Urinary bladder (tissue), 4 donors: ENCODE data around the gene KCNMB1. TPM values are rescaled to one million over a fixed set of nuclear protein-coding genes. Genes with fewer than 3 reads are reported as not detected.

Source experiments
- DNase-seq: peaks from one replicate; pipeline ENCODE4 v3.0.0-alpha.2; 2015; ENCODE audit errors: extremely low spot score
- H3K27ac ChIP-seq: one replicate; pipeline ENCODE4 v1.5.1; 2013; ENCODE audit warnings: low read depth, mild to moderate bottlenecking, moderate library complexity
- H3K36me3 ChIP-seq: one replicate; pipeline ENCODE4 v1.6.1; 2013; ENCODE audit warnings: mild to moderate bottlenecking, moderate library complexity; ENCODE audit not compliant: insufficient read depth
- H3K4me1 ChIP-seq: one replicate; pipeline ENCODE4 v1.6.1; 2013; ENCODE audit warnings: mild to moderate bottlenecking, moderate library complexity; ENCODE audit not compliant: insufficient read depth
- H3K4me3 ChIP-seq: one replicate; pipeline ENCODE4 v1.5.1; 2013; ENCODE audit warnings: low read depth, low read length
- WGBS: extraction: QIAGEN DNeasy Blood & Tissue Kit; methylation state at CpG from one replicate; pipeline ENCODE4 v1.1.7; 2013; 5-methylcytosine and 5-hydroxymethylcytosine counted together
- polyA plus RNA-seq: library from polyadenylated mRNA; stranded (reverse); fragments of 200-250 nt; gene quantifications from one replicate; pipeline ENCODE4 v1.2.3, GENCODE V29; 2013
- total RNA-seq: library from RNA; depleted of rRNA; stranded (reverse); fragments of >200 nt; gene quantifications from one replicate; pipeline ENCODE4 v1.2.3, GENCODE V29; 2014
- donor health status: healthy with polysubstance abuse.
- donor health status: healthy.

KCNMB1 gene
- total and polyA plus RNA-seq, 2 donors = 10.8 to 82.8 TPM

DNA sequence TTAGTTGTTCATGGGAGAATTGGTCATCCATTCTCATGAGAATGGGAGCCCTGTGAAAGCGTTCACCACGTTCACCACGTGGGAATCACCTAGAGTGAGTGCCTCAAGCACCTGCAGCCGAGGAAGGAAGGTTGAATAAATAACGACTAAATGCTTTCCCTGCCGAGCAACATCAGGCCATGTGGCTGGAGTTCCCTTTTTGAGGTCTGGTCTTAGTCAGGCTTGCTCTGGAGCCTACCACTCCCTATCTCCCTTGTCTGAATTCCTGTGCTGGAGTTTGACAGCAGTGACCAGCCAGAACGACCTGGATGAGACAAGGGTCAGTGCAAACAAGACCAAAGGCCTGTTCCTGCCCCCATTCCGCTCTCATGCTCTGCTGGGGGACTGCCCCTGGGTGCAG is 28.5 kb downstream of the KCNMB1 start:
- Histone ChIP-seq H3K4me1 (no peaks in the 10 kb centered on the region), H3K4me3 (no peak overlapping the region), H3K27ac (no peak overlapping the region), H3K36me3 (no peaks in the 10 kb centered on the region)
- no peak for DNase-seq
- 79% methylated on average over 8 of the region's 8 CpGs for WGBS

DNA sequence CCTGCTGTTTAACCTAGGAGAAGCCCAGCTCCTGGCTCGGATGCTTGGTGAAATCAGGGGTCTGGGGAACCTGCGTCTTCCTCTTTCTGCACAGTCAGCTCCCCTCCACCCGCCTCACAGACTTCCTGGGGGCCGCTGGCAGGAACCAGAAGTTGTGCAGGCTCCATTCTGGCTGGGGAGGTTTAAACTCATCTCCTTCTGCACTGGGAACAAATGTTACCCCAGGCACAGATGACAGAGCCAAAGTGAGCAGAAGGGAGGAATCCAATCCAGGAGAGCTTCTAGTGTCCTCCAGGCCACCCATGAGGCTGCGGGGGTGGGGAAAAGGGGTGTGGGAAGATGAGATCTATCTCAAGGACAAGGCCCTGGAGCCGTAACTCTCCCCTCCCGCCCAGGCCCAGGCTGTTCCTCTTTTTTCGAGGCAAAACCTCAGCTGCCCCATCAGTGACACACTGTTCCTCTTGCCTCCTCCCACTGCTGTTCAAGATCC is 31.2 kb downstream of the KCNMB1 start:
- Histone ChIP-seq H3K36me3 (no peaks in the 10 kb centered on the region), H3K4me3 (no peak overlapping the region), H3K4me1 (no peaks in the 10 kb centered on the region), H3K27ac (no peak overlapping the region)
- DNase-seq = no peak
- WGBS = 63% methylated on average over 8 of the region's 8 CpGs

DNA sequence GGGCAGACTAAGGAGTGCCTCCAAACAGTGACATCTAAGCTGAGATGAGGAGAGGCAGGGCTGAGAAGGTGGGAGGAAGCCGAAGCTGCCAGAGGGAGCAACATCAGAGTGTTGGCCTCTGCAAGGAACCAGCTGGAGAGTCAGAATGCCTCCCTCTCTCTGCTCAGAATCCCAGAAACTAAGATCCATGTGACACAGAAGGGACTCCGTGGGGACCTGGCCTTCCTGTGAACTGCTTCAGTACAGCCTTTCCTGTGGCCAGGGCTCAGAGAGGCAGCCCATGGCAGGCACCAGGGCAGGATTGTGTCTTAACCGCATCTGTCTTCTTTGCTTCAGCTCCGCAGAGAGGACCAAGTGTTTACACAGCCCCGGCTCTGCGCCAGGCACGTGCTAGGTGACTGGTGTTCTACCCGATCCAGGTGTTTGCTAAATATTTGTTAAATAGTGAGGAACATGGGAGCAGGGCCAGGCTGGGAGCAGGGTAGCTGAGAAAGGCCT is 33.5 kb downstream of the KCNMB1 start:
- Histone ChIP-seq H3K27ac (no peak overlapping the region), H3K36me3 (no peaks in the 10 kb centered on the region), H3K4me1 (no peaks in the 10 kb centered on the region), H3K4me3 (no peak overlapping the region)
- 57% methylated on average over 8 of the region's 8 CpGs for WGBS
- no peak for DNase-seq

DNA sequence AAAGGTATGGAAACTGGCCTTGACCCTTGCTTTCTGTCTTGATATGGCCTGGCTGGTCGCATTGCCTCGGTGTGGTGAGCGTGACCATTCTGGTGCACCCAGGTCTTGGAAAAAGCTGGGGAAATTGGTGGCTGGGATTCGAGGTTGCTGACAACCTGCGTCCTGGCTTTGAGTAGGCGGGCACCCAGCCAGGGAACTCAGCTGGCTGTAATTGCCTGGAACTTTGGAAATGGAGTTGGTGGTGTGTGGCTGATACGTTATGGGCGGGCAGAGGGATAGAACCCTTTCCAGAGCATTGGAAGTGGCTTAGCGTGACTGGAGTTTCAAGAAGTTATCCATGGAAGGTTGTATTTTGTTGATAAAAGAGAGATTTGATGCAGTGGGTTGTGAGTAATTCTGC is 35.2 kb downstream of the KCNMB1 start:
- Histone ChIP-seq H3K36me3 (no peaks in the 10 kb centered on the region), H3K4me1 (no peaks in the 10 kb centered on the region), H3K27ac (no peak overlapping the region), H3K4me3 (no peak overlapping the region)
- WGBS = 79% methylated on average over 9 of the region's 9 CpGs
- DNase-seq = no peak

DNA sequence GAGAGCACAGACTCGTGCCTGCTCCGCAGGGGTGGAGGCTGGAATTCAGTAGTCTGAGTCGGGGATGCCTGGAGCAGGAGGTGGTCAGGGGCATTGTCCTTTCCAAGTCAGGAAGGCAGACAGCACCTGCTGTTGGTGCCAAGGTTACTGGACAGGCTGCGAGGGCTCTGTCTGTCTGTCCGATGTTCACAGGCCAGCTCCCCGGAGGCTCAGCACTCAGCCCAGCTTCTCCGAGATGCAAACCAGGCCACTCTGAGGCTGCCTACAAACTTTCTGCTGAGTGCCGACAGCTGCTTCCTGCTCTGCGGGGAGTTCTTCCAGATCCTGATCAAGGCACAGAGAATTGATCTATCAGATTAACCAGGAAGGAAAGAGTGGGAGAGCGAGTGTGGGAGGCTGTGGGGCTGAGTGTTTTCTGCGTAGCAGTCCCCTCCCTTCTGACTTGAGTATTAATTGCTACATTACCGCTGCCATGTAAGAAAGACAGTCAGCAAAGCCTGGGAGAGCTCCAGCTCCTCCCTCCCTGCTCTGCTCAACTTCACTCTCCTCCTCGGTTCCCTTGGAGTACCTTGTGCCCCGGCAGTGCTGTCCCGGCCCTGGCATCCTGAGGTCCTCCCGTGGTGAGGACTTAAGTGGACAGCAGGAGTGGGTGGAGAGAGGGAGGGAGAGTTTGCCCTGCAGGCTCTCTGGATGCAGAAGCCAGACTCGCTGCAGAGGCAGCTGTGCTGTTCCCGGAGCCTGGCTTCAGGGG is 36.0 kb downstream of the KCNMB1 start:
- no peaks in the 10 kb centered on the region for H3K4me1 ChIP-seq
- no peaks in the 10 kb centered on the region for H3K36me3 ChIP-seq
- no peak overlapping the region for H3K4me3 ChIP-seq
- 30% methylated on average over 18 of the region's 18 CpGs for WGBS
- H3K27ac ChIP-seq = no peak overlapping the region
- DNase-seq = peak; percentile 28

DNA sequence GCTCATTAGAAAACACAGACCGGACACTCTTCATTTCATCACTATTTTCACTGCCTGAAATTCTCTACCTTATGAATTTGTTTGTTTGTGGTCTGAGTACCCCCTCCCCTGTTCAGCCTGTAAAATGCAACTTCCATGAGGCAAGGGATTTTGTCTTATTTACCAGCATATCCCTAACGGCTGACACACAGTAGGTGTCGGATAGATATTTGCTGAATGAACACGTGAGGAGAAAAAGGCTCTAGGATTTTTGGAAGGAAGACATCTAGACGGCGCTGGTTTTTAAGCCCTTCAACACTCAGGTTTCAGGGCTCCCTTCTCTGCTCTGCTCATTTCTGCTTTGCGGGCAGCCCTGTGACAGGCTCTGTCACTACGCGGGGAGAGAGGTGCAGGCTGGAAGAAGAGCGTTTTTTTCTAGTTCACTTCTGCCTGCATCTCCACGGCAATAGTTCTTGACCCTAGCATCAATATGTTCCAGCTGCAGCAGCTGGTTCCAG is 41.0 kb downstream of the KCNMB1 start:
- H3K4me1 ChIP-seq = no peaks in the 10 kb centered on the region
- no peak for DNase-seq
- no peak overlapping the region for H3K27ac ChIP-seq
- no peak overlapping the region for H3K4me3 ChIP-seq
- 31% methylated on average over 11 of the region's 11 CpGs for WGBS
- no peaks in the 10 kb centered on the region for H3K36me3 ChIP-seq

DNA sequence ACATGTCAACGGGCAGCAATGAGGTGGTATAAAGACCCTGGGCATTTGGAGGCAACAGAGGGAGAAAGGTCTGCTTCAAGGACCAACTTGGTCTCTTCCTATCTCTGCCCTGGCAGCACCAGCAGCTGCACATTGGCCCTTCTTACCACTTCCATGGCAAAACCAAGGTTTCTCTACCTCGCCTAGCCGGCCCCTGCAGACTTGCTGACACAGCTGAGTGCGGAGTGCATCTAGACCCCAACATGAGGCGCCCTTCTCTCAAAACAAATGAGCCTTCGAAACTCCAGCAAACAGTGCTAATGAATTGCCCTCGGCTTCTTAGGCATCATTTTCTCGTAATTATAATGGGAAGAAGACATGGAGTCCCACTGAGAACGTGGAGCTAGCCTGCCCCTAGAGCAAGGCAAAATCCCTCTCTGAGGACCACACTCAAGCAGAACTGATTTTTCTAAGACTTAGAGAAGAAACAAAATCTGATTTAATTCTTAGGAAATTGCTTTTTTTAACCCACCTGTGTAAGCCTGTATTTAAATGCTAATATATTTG is 42.1 kb downstream of the KCNMB1 start:
- Histone ChIP-seq H3K36me3 (no peaks in the 10 kb centered on the region), H3K4me1 (no peaks in the 10 kb centered on the region), H3K4me3 (no peak overlapping the region), H3K27ac (no peak overlapping the region)
- WGBS = 94% methylated on average over 9 of the region's 9 CpGs
- no peak for DNase-seq

DNA sequence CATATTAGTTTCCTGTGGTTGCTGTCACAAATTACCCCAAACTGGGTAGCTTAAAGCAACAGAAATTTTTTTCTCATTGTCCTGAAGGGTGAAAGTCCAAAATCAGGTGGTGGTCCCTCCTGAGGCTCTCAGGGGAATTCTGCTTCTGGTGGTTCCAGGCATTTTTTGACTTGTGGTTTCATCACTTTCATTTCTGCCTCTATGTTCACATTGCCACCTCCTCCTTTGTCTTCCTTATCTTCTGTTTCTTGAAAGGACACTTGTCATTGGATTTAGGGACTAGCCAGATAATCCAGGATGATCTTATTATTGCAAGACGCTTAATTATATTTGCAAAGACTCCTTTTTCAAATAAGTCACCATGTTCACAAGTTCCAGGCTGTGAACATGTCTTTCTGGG is 43.2 kb downstream of the KCNMB1 start:
- DNase-seq = no peak
- H3K4me3 ChIP-seq = no peak overlapping the region
- WGBS = 97% methylated on average over 1 of the region's 1 CpG

DNA sequence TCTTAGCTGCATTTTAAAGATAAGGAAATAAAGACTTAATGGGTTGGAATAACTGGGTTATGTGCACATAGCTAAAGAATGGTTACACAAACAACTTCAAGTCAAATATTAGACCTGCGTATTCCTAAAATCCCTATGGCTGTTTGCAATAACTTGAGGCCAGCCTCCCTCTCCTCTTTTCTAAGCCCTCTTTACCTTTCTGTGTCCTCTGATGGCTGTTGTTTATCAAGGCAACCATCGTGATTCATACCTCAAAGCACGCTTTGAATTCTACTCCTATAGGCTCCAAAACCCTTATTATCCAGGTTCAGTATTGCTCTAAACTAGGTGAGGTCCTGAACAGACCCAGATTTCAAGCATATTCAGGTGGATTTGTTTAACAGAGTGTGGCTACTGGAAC is 46.0 kb downstream of the KCNMB1 start:
- no peaks in the 10 kb centered on the region for H3K36me3 ChIP-seq
- 87% methylated on average over 3 of the region's 3 CpGs for WGBS
- H3K4me3 ChIP-seq = no peak overlapping the region
- H3K27ac ChIP-seq = no peak overlapping the region
- no peak for DNase-seq
- no peaks in the 10 kb centered on the region for H3K4me1 ChIP-seq

More for the DNA sequence above, 43.2 kb downstream of the KCNMB1 start:
- H3K27ac ChIP-seq = no peak overlapping the region
- no peaks in the 10 kb centered on the region for H3K4me1 ChIP-seq
- no peaks in the 10 kb centered on the region for H3K36me3 ChIP-seq

DNA sequence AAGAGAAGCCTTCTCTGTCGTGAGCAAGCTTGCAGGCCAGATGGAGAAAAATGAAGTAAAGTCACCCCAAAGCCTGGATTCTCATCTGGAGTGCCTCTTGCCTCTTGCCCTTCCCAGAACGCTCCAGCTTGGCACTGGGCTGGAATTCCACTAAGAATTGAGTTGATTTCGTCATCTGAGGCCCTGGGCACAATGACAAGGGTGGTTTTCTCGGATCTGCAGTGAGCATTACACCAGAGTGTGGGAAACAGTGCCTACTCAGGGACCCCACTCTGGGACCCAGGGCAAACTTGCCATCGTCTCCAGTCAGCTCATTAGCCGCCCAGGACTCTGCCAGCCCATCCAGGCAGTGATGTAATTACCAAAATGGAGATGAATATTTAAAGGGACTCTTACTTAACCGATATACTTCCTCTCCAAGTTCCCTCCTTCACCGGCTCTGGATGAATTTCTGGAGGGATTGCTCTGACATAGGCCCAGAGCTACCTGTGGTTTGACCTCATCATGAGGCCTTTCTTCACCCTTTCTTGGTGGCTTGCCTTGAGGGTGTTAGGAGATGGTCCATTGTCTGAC is 46.9 kb downstream of the KCNMB1 start:
- no peaks in the 10 kb centered on the region for H3K36me3 ChIP-seq
- no peak overlapping the region for H3K4me3 ChIP-seq
- H3K4me1 ChIP-seq = no peaks in the 10 kb centered on the region
- no peak overlapping the region for H3K27ac ChIP-seq
- DNase-seq = no peak
- 87% methylated on average over 8 of the region's 8 CpGs for WGBS

DNA sequence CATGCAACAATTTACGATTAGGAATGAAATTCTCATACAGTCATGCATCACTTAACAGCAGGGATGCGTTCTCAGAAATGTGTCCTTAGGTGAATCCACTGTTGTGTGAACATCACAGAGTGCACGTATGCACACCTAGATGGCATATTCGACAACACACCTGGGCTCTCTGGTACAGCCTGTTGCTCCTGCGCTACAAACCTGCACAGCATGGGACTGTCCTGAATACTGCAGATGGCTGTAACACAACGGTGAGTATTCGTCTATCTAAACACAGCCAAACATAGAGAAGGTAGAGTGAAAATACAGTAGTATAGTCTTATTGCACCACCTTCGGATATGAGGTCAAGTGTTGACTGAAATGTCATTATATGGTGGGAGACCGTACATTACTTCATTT is 47.6 kb downstream of the KCNMB1 start:
- 95% methylated on average over 9 of the region's 9 CpGs for WGBS
- Histone ChIP-seq H3K4me3 (no peak overlapping the region), H3K4me1 (no peaks in the 10 kb centered on the region), H3K36me3 (no peaks in the 10 kb centered on the region), H3K27ac (no peak overlapping the region)
- no peak for DNase-seq

DNA sequence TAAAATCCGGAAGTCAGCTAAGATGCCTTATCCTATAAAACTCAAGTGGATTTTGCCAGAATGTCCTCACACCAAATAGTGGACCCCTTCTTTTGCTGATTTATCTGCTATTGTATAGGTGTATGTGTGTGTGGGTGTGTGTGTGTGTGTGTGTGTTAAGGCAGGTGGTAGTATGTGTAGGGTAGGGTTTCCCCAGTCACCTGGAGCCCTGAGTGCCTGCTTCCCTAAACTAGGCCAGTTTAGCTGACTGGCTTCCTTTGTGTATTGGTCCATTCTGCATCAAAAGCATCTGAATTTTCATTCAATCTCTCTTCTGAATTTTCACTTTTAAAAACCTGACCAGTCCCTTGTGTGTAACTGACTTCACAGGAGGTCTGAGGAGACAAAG is 49.4 kb downstream of the KCNMB1 start:
- Histone ChIP-seq H3K4me3 (no peak overlapping the region), H3K4me1 (no peaks in the 10 kb centered on the region), H3K27ac (no peak overlapping the region), H3K36me3 (no peaks in the 10 kb centered on the region)
- WGBS = 92% methylated on average over 1 of the region's 1 CpG
- DNase-seq = no peak

DNA sequence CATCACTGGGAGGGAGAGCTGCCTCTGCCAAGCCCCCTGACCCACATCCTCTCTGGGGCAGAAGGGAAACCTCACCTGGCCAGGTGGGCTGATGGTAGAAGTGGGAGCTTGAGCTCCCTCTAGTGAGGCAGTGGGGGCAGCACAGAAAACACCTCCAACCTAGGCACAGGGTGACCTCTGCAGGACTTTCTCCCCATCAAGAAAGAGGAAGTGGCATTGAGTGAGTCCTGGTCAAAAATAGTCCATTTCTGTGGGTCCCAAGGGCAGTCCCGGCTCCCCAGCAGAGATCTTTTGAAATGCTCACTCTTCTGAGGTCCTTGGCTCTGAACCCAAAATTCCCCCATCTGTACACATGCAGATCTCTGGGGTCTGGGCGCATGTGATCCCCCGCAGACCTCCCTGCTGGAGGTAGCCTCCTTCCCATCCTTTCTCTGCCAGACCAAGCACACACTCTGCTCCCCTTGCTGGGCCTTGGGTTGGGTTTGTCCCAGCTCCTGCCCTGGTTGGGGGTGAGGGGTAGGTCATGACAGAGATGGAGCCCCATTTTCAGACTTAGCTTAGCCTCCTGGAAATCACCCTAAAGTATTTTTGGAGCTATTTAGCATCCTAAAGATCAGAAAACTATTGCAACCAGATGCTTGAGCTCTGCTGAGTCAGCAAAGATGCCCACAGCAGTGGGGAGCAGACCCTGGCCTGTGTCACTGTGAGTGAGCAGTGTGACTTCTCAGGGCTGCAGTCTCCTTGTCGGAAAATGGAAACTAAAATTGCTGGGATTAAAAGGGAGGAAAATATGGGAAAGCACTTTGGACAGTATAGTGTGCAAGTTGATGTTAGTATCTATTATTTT is 50.0 kb downstream of the KCNMB1 start:
- no peaks in the 10 kb centered on the region for H3K4me1 ChIP-seq
- DNase-seq = no peak
- WGBS = 90% methylated on average over 4 of the region's 4 CpGs
- H3K4me3 ChIP-seq = no peak overlapping the region
- H3K36me3 ChIP-seq = no peaks in the 10 kb centered on the region
- H3K27ac ChIP-seq = no peak overlapping the region
